NCI-H2107 (cell line): Measurements from ENCODE around the gene TLX2.

Experiments used
- DNase-seq: peaks from one replicate; lab custom pipeline; 2025; lab: John Stamatoyannopoulos, UW

TLX2 gene

GRCh38 chr2:74531666-74532065, 17.4 kb downstream of the TLX2 start:
- DNase-seq: no peak

GRCh38 chr2:74532222-74532621, 18.0 kb downstream of the TLX2 start:
- DNase-seq: no peak

DNA sequence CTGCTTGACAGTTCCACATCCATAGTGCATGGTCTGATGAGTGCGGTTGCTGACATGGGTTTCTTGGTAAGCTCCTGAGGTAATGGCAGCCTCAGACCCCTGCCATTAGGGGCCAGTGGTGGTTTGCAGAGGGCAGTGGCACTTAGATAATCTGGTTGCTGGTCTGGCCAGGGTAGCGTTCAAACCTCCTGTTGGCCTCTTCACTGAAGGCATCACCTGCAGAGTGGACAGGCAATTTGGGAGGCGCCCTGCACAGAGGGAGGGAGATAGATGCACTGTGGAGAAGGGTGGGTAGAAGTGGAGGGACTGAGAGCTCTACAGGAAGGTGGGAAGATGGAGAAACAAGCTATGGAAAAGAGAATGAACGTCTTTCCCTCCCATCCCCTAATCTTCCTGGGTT, 19.2 kb downstream of the TLX2 start:
- DNase-seq: no peak

- DNase-seq: no peak
These were observed 20.2 kb downstream of the TLX2 start for GRCh38 chr2:74534411-74534810.

DNA sequence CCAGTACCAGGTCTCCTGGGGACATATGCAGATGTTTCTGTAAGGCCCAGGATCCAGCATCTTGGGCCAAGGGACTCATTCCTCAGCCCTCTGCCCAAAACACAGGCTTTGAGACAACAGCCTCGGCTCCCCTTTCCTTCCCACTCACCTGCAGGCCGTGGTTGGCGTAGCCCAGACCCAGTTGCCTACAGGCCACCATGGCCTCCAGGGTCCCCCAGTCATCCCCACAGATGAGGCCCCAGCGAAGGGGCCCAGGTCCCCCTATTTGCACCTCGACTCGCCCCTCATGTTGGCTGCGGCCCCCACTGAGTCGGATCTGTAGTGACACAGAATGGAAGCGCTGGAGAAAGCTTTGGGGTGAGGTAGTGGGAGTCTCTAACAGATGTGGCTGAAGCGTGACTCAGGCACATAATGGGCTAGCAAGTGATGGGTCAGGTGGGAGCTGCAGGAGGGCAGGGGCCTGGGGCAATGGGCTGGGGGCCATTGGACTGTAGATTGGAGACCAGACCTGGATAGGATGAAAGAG, 21.3 kb downstream of the TLX2 start:
- DNase-seq: no peak

DNA sequence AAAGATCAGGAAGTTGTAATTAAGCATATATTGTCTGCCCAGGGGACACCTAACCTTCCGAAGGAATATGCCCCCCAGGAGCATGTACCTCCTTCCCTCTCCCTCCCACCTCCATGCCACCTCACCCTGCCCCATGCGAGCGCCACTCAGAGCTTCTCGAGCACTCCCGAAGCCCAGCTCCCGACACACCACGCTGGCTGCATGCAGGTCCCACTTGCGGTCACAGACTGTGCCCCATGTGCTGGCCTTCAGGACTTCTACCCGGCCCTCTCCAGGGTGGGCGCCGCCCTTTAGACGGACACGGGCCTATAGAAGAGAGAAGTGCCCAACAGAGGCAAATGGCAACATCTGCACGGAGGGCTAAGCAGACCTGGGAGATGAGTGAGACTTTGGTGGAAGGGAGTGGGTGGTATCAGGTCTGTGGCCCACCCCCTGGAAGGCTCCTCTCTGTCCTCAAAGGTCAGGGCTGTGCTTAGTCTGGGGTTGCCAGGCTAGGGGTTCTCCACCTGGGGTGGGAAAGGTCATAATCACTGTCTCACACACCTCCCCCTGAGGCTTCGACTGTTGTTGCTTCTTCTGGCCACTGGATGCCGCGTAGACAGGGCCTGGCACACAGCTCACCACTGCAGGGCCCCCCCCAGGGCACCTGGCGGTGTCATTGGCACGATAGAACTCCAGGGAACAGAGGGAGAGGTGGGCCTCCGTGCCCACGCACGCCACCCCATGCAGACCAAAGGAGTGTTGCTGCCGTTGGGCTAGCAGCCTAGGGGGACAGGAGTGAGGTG, 22.1 kb downstream of the TLX2 start:
- DNase-seq: no peak

GRCh38 chr2:74537140-74537539, 22.9 kb downstream of the TLX2 start:
- no peak for DNase-seq

DNA sequence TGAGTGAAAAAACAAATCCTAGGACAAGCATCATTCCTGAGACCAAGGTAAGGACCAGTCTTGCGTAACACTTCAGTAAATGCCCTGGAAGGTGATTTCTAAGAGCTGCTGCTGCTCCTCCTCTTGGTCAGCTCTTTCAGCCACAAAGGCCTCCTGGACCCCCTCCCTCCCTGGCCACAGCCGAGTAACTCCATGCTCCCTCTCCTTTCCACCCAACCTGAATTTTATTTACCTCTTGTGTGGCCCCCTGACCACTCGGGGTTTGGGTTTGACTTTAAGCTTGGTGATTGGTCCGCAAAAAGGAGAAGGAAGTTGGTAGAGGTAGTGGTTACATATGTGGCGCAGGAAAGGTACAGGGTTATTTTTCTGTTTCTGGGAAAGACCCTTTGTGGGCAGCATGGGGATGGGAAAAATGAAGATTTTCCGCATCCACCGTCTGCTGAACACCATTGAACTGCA, 24.7 kb downstream of the TLX2 start:
- no peak for DNase-seq

DNA sequence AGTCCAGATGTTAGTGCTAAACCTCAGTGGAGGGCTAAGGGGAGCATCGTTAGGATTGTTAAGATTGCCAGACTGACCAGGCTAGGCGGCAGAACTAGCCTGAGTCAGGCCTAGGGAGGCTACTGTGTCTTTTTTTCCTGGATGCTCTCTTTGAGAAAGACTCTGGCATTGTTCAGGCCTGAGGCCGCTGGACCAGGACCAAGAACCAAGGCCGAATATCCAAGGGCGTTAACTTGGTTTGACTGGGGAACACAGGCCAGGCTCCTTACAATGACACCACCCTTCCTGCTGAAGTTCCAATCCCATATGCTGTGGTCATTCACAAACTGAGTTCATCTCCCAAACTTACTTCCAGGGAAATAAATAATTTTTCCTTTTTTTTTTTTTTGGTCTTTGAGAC, 26.0 kb downstream of the TLX2 start:
- no peak for DNase-seq

DNA sequence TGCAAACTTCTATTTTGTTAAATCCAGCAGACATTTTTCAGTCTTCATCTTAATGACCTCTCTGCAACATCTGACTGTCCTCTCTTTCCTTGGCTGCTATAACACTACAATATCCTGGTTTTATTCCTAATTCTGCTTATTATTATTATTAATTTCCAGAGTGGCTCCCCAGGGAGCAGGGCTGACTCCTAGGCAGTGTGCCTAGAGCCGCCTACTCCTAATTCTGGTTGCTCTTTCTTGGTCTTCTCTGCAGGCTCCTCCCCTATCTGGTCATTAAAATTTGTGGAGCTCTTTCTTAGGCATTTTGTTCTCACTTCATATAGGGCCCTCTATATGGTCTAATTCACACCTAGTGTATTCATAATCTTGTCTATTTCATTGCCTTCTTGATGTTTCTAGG, 28.7 kb downstream of the TLX2 start:
- DNase-seq: no peak

DNA sequence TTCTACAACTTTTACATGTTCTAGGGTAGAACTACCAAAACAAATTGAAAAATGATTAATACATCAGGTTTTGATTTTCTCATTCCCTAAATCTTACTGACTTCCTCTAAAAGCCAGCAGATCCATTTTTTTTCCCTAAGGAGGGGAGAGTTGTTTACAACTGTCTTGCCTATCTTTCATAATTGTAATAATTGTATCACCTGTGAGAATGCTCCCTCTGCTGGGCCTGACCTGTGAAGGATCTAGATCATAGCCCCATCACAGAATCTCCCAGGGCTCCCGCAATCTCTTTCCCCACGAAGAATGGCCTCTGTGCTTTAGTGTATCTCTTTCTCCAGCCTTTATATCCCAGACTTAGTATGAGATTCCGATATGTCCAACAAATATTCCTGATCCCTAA, 30.4 kb downstream of the TLX2 start:
- DNase-seq: no peak

- DNase-seq: no peak
These were observed 31.8 kb downstream of the TLX2 start for GRCh38 chr2:74546004-74546403.

- peak; percentile 21 for DNase-seq
These were observed 34.1 kb downstream of the TLX2 start for GRCh38 chr2:74548285-74548899.

DNA sequence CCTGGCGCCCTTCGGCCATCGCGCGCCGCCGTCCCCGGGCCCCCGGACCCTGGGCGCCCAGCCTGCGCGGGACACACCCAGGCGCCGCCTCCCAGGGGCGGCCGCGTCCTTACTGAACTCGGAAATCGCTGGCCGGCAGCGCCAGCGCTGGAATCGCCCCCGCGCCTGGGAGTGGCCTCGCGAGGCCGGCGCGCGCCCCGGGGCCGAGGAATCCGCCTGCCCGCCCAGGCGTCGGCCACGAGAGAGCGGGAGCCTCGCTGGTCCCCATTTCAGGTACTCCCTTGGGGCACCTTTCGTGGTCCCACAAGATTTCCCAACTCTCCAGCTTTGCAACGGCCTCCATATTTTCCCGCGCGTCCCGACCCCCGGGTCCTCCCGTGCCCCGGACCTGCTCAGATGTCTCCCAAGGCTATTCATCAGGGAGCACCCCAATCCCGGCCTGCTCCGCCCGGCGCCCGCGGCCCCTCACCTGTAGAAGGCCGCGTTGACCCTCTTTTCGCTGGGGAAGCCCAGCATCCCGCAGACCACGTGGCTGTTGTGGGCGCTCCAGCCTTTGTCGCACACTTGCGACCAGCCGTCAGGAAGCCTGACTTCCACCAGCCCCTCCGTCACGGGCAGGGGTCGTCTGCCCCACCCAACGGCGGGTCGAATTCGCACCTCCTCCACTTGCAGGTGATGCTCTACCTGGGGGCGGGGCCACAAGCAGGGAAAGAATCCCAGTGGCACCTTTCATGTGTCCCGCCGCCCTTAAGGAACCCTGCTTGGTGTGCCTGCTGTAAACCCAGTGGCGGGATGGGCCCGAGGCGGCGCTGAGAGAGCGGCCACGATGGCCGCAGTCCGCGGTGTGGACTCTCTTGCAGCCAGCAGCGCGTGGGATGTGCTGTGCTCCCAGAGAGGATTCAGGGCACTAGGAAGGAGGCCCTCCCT, 34.9 kb downstream of the TLX2 start:
- DNase-seq: no peak

DNA sequence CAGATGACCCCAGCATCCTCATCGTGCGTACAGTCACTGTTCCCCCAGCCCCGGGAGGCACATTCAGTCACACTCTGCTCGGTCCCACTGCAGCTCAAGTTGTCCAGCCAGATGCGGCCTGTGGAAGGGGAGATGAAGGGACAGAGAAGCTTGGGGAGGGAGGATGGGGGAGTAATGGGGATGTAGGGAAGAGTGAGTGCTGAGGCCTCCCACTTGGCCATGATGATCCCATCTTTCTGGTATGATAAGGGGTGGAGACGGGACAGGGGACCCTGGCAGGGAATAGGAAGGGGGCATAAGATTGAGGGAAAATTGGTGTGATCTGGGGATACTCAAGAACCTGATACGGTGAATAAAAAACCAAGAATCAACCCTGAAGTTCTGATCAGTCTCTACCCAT, 36.0 kb downstream of the TLX2 start:
- DNase-seq: no peak

- no peak for DNase-seq
These were observed 37.3 kb downstream of the TLX2 start for GRCh38 chr2:74551530-74551929.

DNA sequence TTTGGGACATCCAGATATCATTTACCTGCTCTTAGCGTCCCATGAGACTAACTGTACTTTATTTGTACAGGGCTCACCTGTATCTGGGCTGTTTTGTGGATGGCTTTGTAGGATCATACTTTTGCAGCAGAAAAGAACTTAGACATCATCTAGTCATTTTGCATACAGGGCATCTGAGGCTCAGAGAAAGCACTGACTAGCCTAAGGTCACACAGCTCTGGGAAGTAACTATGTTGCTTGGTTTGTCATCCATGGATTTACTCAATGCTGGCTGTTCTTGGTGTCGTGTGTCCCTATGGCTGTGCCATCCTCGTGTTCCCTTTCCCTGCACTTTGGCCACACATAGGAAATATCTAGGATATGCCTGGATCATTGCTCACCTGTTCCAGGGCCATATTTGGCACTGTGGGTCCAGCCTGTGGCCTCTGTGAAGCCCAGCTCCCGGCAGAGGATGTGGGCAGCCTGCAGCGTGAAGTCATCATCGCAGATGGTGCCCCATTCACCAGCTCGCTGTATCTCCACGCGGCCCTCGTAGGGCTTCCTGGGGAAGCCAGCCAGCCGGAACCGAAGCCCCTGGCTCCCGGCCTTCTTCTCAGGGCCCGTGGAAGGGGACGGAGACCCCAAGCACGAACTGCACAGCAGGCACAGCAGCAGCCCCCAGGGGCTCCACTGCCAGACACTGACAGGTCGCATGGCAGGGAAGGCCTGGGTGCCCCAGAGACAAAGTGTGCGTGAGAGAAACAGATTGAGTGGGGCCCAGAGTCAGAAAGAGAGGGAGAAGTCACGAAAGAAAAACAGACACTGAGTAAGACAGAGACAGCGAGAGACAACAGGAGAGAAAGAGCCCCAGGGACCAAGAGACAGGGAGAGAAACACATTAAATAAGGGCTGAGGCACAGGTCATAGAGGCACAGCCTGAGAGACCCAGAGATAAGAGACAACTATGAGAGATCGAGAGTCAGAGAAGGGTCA, 38.0 kb downstream of the TLX2 start:
- DNase-seq: no peak

- no peak for DNase-seq
These were observed 38.9 kb downstream of the TLX2 start for GRCh38 chr2:74552914-74553811.

GRCh38 chr2:74553892-74554819, 39.9 kb downstream of the TLX2 start, which contains the start of the genes DOK1 and LOXL3:
Gene DOK1, plus strand, starts transcription at chr2:74554720. Its CDS starts 35 bp downstream, at chr2:74554755.
Gene LOXL3, minus strand, starts transcription at chr2:74553942. Its CDS starts 1,308 bp downstream, at chr2:74552634.
- DNase-seq: peak; percentile 42
